MCF 10A (cell line): ENCODE results near the gene SCYGR3. TPM values are rescaled to one million over a fixed set of nuclear protein-coding genes. Genes with fewer than 3 reads are reported as not detected.

Experiments
- BruUV-seq: library from RNA; stranded (reverse); fragments of 400-500 nt; replicated peaks from 2 replicates; lab custom pipeline; 2021; lab: Mats Ljungman, UMichigan
- CTCF ChIA-PET: fragments of 300-600 bp; sonication (Branson Sonifier 250); formaldehyde crosslinking; extraction: SDS; loops from one replicate; lab custom pipeline; 2021; ENCODE audit warnings: antibody characterized with exemption, inconsistent platforms; lab: Yijun Ruan, JAX
- POLR2A ChIA-PET: fragments of 300-600, 350-650 bp; sonication (Branson Sonifier 250); formaldehyde crosslinking; extraction: SDS; loops from one replicate; lab custom pipeline; 2020; ENCODE audit warnings: antibody characterized with exemption, inconsistent platforms; lab: Yijun Ruan, JAX
- DNase-seq: peaks from one replicate; pipeline ENCODE4 v3.0.0-alpha.2; 2018; ENCODE audit not compliant: unreplicated experiment
- H3K27ac Mint-ChIP-seq: one replicate; pipeline ENCODE4 v1.8.0; 2022; ENCODE audit warnings: mild to moderate bottlenecking, low read depth, mixed read lengths; ENCODE audit not compliant: unreplicated experiment
- H3K27me3 Mint-ChIP-seq: one replicate; pipeline ENCODE4 v1.8.0; 2022; ENCODE audit warnings: mixed read lengths; ENCODE audit not compliant: insufficient read depth, unreplicated experiment
- H3K36me3 Mint-ChIP-seq: one replicate; pipeline ENCODE4 v1.8.0; 2022; ENCODE audit warnings: mild to moderate bottlenecking, moderate library complexity, mixed read lengths; ENCODE audit not compliant: insufficient read depth, unreplicated experiment
- H3K4me1 Mint-ChIP-seq: one replicate; pipeline ENCODE4 v1.8.0; 2022; ENCODE audit warnings: mixed read lengths; ENCODE audit not compliant: insufficient read depth, unreplicated experiment
- H3K4me3 Mint-ChIP-seq: one replicate; pipeline ENCODE4 v1.8.0; 2022; ENCODE audit warnings: mild to moderate bottlenecking, moderate library complexity, mixed read lengths; ENCODE audit not compliant: unreplicated experiment
- H3K9me3 Mint-ChIP-seq: one replicate; pipeline ENCODE4 v1.8.0; 2022; ENCODE audit warnings: mixed read lengths; ENCODE audit not compliant: unreplicated experiment
- intact Hi-C: fragments of 100-400 bp; cut with micrococcal nuclease; formaldehyde crosslinking; loops from 2 replicates; pipeline ENCODE4 v1.14.1; 2022
- total RNA-seq: library from RNA; stranded (reverse); gene quantifications from 2 replicates; pipeline ENCODE4 v1.2.3, GENCODE V29; 2022
- TF ChIP-seq, protein P1 (sequence below): fragments of 200-600 bp; IDR thresholded peaks from one replicate; pipeline ENCODE4 v1.8.0; 2022; ENCODE audit warnings: antibody characterized with exemption, mild to moderate bottlenecking; ENCODE audit not compliant: unreplicated experiment

The SCYGR3 gene
- total RNA-seq, 1 experiment from 2014 or later, result not detected

- no peak overlapping the region for H3K27ac Mint-ChIP-seq
- no peaks in the 10 kb centered on the region for H3K4me1 Mint-ChIP-seq
- H3K36me3 Mint-ChIP-seq, result no peaks in the 10 kb centered on the region
- H3K27me3 Mint-ChIP-seq, result no peaks in the 10 kb centered on the region
- TF ChIP-seq, protein P1, sequence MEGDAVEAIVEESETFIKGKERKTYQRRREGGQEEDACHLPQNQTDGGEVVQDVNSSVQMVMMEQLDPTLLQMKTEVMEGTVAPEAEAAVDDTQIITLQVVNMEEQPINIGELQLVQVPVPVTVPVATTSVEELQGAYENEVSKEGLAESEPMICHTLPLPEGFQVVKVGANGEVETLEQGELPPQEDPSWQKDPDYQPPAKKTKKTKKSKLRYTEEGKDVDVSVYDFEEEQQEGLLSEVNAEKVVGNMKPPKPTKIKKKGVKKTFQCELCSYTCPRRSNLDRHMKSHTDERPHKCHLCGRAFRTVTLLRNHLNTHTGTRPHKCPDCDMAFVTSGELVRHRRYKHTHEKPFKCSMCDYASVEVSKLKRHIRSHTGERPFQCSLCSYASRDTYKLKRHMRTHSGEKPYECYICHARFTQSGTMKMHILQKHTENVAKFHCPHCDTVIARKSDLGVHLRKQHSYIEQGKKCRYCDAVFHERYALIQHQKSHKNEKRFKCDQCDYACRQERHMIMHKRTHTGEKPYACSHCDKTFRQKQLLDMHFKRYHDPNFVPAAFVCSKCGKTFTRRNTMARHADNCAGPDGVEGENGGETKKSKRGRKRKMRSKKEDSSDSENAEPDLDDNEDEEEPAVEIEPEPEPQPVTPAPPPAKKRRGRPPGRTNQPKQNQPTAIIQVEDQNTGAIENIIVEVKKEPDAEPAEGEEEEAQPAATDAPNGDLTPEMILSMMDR, result no peak
- peaks cover 14% of the 10 kb centered on the region for H3K9me3 Mint-ChIP-seq
- H3K4me3 Mint-ChIP-seq, result no peak overlapping the region
- ChIA-PET CTCF (no interaction called here), POLR2A (no interaction called here)
- DNase-seq, result no peak
- BruUV-seq, result no TSS peak
- intact Hi-C loops, result loop anchor here (5.0 kb wide), 1 partner anchor 97 kb away; no protein-coding TSS in a partner anchor
Measured at GRCh38 chr2:227579791-227580190, 34.8 kb downstream of the SCYGR3 start.

- no peak overlapping the region for H3K27ac Mint-ChIP-seq
- BruUV-seq, result no TSS peak
- intact Hi-C loops, result loop anchor here (5.0 kb wide), 1 partner anchor 96 kb away; no protein-coding TSS in a partner anchor
- ChIA-PET CTCF (interaction anchor here (0.8 to 1.2 kb wide), 2 partner anchors 11 to 80 kb away, joined by 4 to 5 read pairs; no protein-coding TSS in a partner anchor), POLR2A (interaction anchor here (0.8 kb wide), 1 partner anchor 26 kb away, joined by 3 read pairs; no protein-coding TSS in a partner anchor)
- TF ChIP-seq, protein P1, result no peak
- no peak for DNase-seq
- no peak overlapping the region for H3K4me3 Mint-ChIP-seq
- peaks cover 14% of the 10 kb centered on the region for H3K9me3 Mint-ChIP-seq
- no peaks in the 10 kb centered on the region for H3K4me1 Mint-ChIP-seq
- peaks cover 1% of the 10 kb centered on the region for H3K36me3 Mint-ChIP-seq
- no peaks in the 10 kb centered on the region for H3K27me3 Mint-ChIP-seq
Measured at GRCh38 chr2:227578642-227579041, 36.0 kb downstream of the SCYGR3 start.

DNA sequence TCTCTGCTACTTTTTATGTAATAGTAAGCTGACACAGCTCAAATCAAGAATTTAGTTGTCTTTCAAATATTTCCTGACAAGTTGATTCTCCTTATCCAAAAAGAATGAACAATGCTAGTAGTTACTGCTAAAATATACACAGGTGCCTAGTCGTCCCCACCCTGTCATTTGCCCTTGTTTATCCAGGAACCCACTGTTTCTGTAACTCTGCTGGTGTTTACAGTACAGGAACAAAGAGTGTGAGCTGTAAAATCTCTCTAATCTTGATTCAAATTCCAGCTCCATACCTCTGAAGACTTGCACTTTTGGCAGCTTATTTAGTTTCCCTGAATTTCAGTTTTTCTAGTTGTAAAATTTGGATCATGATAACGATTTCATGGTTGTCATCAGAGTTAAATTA lies 37.1 kb downstream of the SCYGR3 start:
- ChIA-PET POLR2A (no interaction called here), CTCF (interaction anchor here (1.2 kb wide), 1 partner anchor 10 kb away, joined by 5 read pairs; no protein-coding TSS in a partner anchor)
- Mint-ChIP-seq H3K27ac (no peak overlapping the region), H3K9me3 (peaks cover 9% of the 10 kb centered on the region), H3K36me3 (peaks cover 4% of the 10 kb centered on the region), H3K4me1 (no peaks in the 10 kb centered on the region), H3K27me3 (no peaks in the 10 kb centered on the region), H3K4me3 (no peak overlapping the region)
- intact Hi-C loops, result loop anchor here (5.0 kb wide), 1 partner anchor 95 kb away; no protein-coding TSS in a partner anchor
- TF ChIP-seq, protein P1, result no peak
- no TSS peak for BruUV-seq
- no peak for DNase-seq

DNA sequence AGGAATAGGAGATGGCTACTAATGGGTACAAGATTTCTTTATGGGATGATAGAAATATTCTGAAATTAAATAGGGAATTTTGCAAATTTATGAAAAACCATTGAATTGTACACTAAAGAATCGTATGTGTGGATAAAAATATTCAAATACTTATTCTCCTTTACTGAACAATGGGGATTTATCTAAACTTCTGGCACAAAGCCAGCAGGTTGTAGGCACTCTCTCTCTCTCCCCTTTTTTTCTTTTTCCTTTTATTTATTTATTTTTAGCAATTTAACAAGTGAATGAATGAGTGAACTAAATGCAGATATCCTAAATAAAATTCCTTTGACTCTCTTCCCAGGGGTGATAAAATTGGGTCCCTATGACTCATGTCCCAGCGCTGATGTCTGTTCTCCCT lies 37.8 kb downstream of the SCYGR3 start:
- H3K27ac Mint-ChIP-seq, result no peak overlapping the region
- no peak for DNase-seq
- POLR2A ChIA-PET, result no interaction called here
- peaks cover 4% of the 10 kb centered on the region for H3K36me3 Mint-ChIP-seq
- H3K4me3 Mint-ChIP-seq, result no peak overlapping the region
- intact Hi-C loops, result loop anchor here (5.0 kb wide), 1 partner anchor 95 kb away; no protein-coding TSS in a partner anchor
- peaks cover 2% of the 10 kb centered on the region for H3K9me3 Mint-ChIP-seq
- CTCF ChIA-PET, result no interaction called here
- no TSS peak for BruUV-seq
- TF ChIP-seq, protein P1, result no peak
- no peaks in the 10 kb centered on the region for H3K27me3 Mint-ChIP-seq
- H3K4me1 Mint-ChIP-seq, result no peaks in the 10 kb centered on the region
